ENCODE data around the gene FGF11.

DNA sequence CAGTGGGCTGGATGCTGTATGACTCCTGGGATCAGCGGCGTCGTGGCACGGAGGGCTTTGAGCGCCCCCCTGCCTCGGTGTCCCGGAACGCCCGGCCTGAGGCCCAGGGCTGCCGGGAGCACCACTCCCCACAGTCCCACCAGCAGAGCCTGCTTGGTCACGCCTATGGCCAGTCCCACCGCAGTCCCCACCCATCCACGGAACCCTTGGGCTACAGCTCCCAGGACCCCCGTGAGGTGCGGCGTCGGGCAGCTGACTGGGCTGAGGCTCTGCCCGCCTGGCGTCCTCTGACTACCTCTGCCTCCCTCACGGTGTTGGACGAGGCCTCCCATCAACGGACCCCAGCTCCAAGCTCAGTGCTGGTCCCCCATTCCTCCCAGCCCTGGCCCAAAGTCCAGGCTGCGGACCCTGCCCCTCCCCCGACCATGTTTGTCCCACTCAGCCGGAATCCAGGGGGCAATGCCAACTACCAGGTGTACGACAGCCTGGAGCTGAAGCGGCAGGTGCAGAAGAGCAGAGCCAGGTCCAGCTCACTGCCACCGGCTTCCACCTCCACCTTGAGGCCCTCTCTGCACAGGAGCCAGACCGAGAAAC is 12.3 kb upstream of the FGF11 start:
- TF ChIP-seq, protein P1, sequence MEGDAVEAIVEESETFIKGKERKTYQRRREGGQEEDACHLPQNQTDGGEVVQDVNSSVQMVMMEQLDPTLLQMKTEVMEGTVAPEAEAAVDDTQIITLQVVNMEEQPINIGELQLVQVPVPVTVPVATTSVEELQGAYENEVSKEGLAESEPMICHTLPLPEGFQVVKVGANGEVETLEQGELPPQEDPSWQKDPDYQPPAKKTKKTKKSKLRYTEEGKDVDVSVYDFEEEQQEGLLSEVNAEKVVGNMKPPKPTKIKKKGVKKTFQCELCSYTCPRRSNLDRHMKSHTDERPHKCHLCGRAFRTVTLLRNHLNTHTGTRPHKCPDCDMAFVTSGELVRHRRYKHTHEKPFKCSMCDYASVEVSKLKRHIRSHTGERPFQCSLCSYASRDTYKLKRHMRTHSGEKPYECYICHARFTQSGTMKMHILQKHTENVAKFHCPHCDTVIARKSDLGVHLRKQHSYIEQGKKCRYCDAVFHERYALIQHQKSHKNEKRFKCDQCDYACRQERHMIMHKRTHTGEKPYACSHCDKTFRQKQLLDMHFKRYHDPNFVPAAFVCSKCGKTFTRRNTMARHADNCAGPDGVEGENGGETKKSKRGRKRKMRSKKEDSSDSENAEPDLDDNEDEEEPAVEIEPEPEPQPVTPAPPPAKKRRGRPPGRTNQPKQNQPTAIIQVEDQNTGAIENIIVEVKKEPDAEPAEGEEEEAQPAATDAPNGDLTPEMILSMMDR (IDR thresholded peaks at IDR 0.05): no peak
- TF ChIP-seq POLR2A (IDR thresholded peaks at IDR 0.05) (no peak), EP300 (IDR thresholded peaks at IDR 0.05) (no peak)

All from stomach (tissue), 4 donors.